IMR-90 (cell line): ENCODE measurements around the gene GNG11. TPM values are rescaled to one million over a fixed set of nuclear protein-coding genes. Genes with fewer than 3 reads are reported as not detected.

Experiments used
- ATAC-seq: fragments of 200-7000 bp; cut with Tn5 transposase; 2 replicates; pipeline ENCODE4 v1.9.1; 2020; ENCODE audit warnings: low read depth, mild to moderate bottlenecking, moderate library complexity
- BruUV-seq: library from RNA; stranded (reverse); fragments of 400-500 nt; replicated peaks from 2 replicates; lab custom pipeline; 2021; lab: Mats Ljungman, UMichigan
- CTCF ChIA-PET: fragments of 300-600 bp; formaldehyde crosslinking; extraction: SDS; loops from one replicate; lab custom pipeline; 2021; ENCODE audit warnings: antibody characterized with exemption; lab: Yijun Ruan, JAX
- POLR2A ChIA-PET: fragments of 300-600 bp; sonication (Branson Sonifier 250); formaldehyde crosslinking; loops from one replicate; lab custom pipeline; 2022; ENCODE audit warnings: antibody characterized with exemption; ENCODE audit not compliant: unreplicated experiment; lab: Charles Lee
- DNase-seq: peaks from one replicate; pipeline ENCODE4 v3.0.0; 2013
- H2AFZ ChIP-seq: replicated peaks from 2 replicates; pipeline ENCODE3; 2013; ENCODE audit warnings: low read length, mild to moderate bottlenecking; ENCODE audit not compliant: poor library complexity
- H2AK5ac ChIP-seq: 2 replicates; pipeline ENCODE4 v1.6.1; 2013; ENCODE audit warnings: low read depth, low read length, inconsistent platforms
- H2AK9ac ChIP-seq: replicated peaks from 2 replicates; pipeline ENCODE3; 2013; ENCODE audit warnings: mild to moderate bottlenecking, low read depth, low read length, moderate library complexity; ENCODE audit not compliant: poor library complexity
- H2BK120ac ChIP-seq: 2 replicates; pipeline ENCODE4 v1.6.1; 2013; ENCODE audit warnings: low read depth, low read length, inconsistent platforms
- H2BK15ac ChIP-seq: 3 replicates; pipeline ENCODE4 v1.6.1; 2013; ENCODE audit warnings: low read depth, low read length, inconsistent platforms
- H2BK20ac ChIP-seq: 2 replicates; pipeline ENCODE4 v1.6.1; 2013; ENCODE audit warnings: low read depth, mild to moderate bottlenecking, inconsistent platforms, low read length, moderate library complexity
- H2BK5ac ChIP-seq: 2 replicates; pipeline ENCODE4 v1.6.1; 2013; ENCODE audit warnings: mild to moderate bottlenecking, low read depth, low read length, inconsistent platforms; ENCODE audit not compliant: poor library complexity, severe bottlenecking
- H3K14ac ChIP-seq: replicated peaks from 2 replicates; pipeline ENCODE4 v1.6.1; 2013; ENCODE audit warnings: low read depth, low read length, inconsistent platforms
- H3K18ac ChIP-seq: 2 replicates; pipeline ENCODE4 v1.6.1; 2013; ENCODE audit warnings: low read depth, low read length, control low read depth
- H3K23ac ChIP-seq: 2 replicates; pipeline ENCODE4 v1.6.1; 2013; ENCODE audit warnings: low read depth, low read length, inconsistent platforms
- H3K27ac ChIP-seq: 2 replicates; pipeline ENCODE4 v1.5.1; 2013; ENCODE audit warnings: mild to moderate bottlenecking, control low read depth, low read length; ENCODE audit not compliant: insufficient read depth
- H3K27me3 ChIP-seq: 2 replicates; pipeline ENCODE4 v1.6.1; 2013; ENCODE audit warnings: low read length; ENCODE audit not compliant: control insufficient read depth, insufficient read depth
- H3K36me3 ChIP-seq: 2 replicates; pipeline ENCODE4 v1.6.1; 2013; ENCODE audit warnings: low read length, mixed read lengths; ENCODE audit not compliant: control insufficient read depth, insufficient read depth
- H3K4ac ChIP-seq: 2 replicates; pipeline ENCODE4 v1.6.1; 2013; ENCODE audit warnings: low read depth, low read length, inconsistent platforms
- H3K4me1 ChIP-seq: 2 replicates; pipeline ENCODE4 v1.6.1; 2013; ENCODE audit warnings: low read length, mixed read lengths; ENCODE audit not compliant: control insufficient read depth, insufficient read depth
- H3K4me2 ChIP-seq: 2 replicates; pipeline ENCODE4 v1.6.1; 2013; ENCODE audit warnings: low read depth, mild to moderate bottlenecking, control low read depth, low read length, moderate library complexity
- H3K4me3 ChIP-seq: 2 replicates; pipeline ENCODE4 v1.5.1; 2013; ENCODE audit warnings: low read depth, mild to moderate bottlenecking, control low read depth, low read length, moderate library complexity; ENCODE audit not compliant: insufficient read depth
- H3K56ac ChIP-seq: 2 replicates; pipeline ENCODE4 v1.6.1; 2013; ENCODE audit warnings: low read length, inconsistent platforms; ENCODE audit not compliant: insufficient read depth; ENCODE audit errors: extremely low read depth
- H3K79me1 ChIP-seq, 2 experiments: 2 replicates each; pipeline ENCODE4 v1.6.1; 2013; ENCODE audit warnings: low read length in 2 of 2, inconsistent platforms in 1 of 2, low read depth in 1 of 2
- H3K9ac ChIP-seq: 2 replicates; pipeline ENCODE4 v1.6.1; 2013; ENCODE audit warnings: low read depth, low read length, control low read depth
- H3K9me1 ChIP-seq: 2 replicates; pipeline ENCODE4 v1.6.1; 2013; ENCODE audit warnings: low read length, inconsistent platforms; ENCODE audit not compliant: insufficient read depth
- H3K9me3 ChIP-seq: 2 replicates; pipeline ENCODE4 v1.6.1; 2013; ENCODE audit warnings: low read length; ENCODE audit not compliant: control insufficient read depth, insufficient read depth
- H4K20me1 ChIP-seq: 2 replicates; pipeline ENCODE4 v1.6.1; 2013; ENCODE audit warnings: low read length, inconsistent platforms; ENCODE audit not compliant: insufficient read depth
- H4K5ac ChIP-seq: 2 replicates; pipeline ENCODE4 v1.6.1; 2013; ENCODE audit warnings: mild to moderate bottlenecking, low read depth, low read length, control low read depth
- H4K8ac ChIP-seq, 2 experiments: 2 replicates each; pipeline ENCODE4 v1.6.1; 2013; ENCODE audit warnings: low read depth in 2 of 2, low read length in 2 of 2, control low read depth in 1 of 2, inconsistent platforms in 1 of 2
- H4K91ac ChIP-seq: 2 replicates; pipeline ENCODE4 v1.6.1; 2013; ENCODE audit warnings: low read depth, low read length, inconsistent platforms; ENCODE audit not compliant: insufficient read depth
- MXI1 ChIP-seq: IDR thresholded peaks from 2 replicates; pipeline ENCODE4 v1.6.1; 2012; ENCODE audit warnings: low read depth, mild to moderate bottlenecking, low read length, moderate library complexity, borderline replicate concordance
- POLR2A ChIP-seq: IDR thresholded peaks from 2 replicates; pipeline ENCODE4 v1.6.1; 2012; ENCODE audit warnings: mild to moderate bottlenecking, low read depth, low read length
- RAD21 ChIP-seq: IDR thresholded peaks from 2 replicates; pipeline ENCODE4 v1.6.1; 2012; ENCODE audit warnings: low read length, improper control_type of control experiment
- WGBS, 2 experiments: methylation state at CpG; one replicate each; pipeline versions ENCODE4 v1.1.5 to v1.1.7; 2013; ENCODE audit warnings: missing lambda C conversion rate in 2 of 2; ENCODE audit not compliant: insufficient read length in 1 of 2; ENCODE audit errors: extremely low coverage in 2 of 2; 5-methylcytosine and 5-hydroxymethylcytosine counted together
- dilution Hi-C: fragments of 300-500 bp; cut with HindIII; formaldehyde crosslinking; loops from one replicate; pipeline ENCODE4 v1.14.3; 2018; ENCODE audit warnings: low sequenced_read_pairs; ENCODE audit not compliant: unreplicated experiment
- in situ Hi-C: fragments of 300-500 bp; cut with MboI; formaldehyde crosslinking; loops from 3 replicates; pipeline ENCODE4 v1.14.3; 2019; ENCODE audit warnings: low sequenced_read_pairs, inconsistent platforms, mixed read lengths
- intact Hi-C: fragments of 100-400 bp; cut with micrococcal nuclease; formaldehyde crosslinking; loops from 2 replicates; pipeline ENCODE4 v1.10.0; 2022
- polyA plus RNA-seq, 3 experiments: library from polyadenylated mRNA; depleted of rRNA; stranded (reverse); fragments of >200 nt; gene quantifications; 2 replicates each; pipeline ENCODE4 v1.2.3, GENCODE V29; 2012; ENCODE audit warnings: low replicate concordance in 1 of 3
- total RNA-seq: library from RNA; depleted of rRNA; stranded (reverse); fragments of >200 nt; gene quantifications from 2 replicates; pipeline ENCODE4 v1.2.3, GENCODE V29; 2012
- TF ChIP-seq, protein P1 (sequence below): fragments of 150-350 bp; IDR thresholded peaks from 2 replicates; pipeline ENCODE4 v1.6.1; 2017; ENCODE audit warnings: mild to moderate bottlenecking, antibody characterized with exemption, low read length, low read depth
- TF ChIP-seq, protein P2 (sequence below): fragments of 150-350 bp; IDR thresholded peaks from 2 replicates; pipeline ENCODE4 v1.6.1; 2016; ENCODE audit warnings: low read depth, mild to moderate bottlenecking, low read length, moderate library complexity, borderline replicate concordance

GNG11 gene
- total and polyA plus RNA-seq, 2 of the 4 experiments (the other 2 are of a cell fraction), result 6.1 to 10.5 TPM

DNA sequence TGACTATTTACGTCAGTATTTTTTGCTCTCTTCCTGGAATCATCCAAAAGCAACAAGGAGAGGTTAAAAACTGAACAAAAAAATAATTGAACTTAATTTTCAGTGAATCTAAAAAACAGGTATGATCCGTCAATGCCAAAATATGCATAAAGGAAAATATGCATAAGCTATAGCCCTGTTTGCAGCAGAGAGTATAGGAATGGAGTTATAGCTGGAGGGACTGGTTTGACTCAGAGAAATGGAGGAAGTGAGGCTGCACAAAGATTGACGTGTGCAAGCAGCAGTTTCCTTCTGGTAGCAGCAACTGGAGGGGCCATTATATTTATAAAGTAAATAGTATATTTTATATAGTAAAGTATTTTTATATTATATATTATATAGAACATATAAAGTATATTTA is 37.1 kb downstream of the GNG11 start:
- peak overlapping the region; percentile 14; the same call in 1 of the 2 replicates for H3K4me2 ChIP-seq
- no peak overlapping the region for H2AK5ac ChIP-seq
- H3K36me3 ChIP-seq, result no peaks in the 10 kb centered on the region
- H3K14ac ChIP-seq, result no peak overlapping the region; the same call in 1 of the 2 replicates
- H4K8ac ChIP-seq, result no peak overlapping the region
- in situ Hi-C loops, result no loop called here
- H3K4ac ChIP-seq, result no peak overlapping the region
- no TSS peak for BruUV-seq
- no peak overlapping the region for H2AK9ac ChIP-seq
- no peak overlapping the region for H3K4me3 ChIP-seq
- H4K20me1 ChIP-seq, result no peaks in the 10 kb centered on the region
- H3K27me3 ChIP-seq, result no peaks in the 10 kb centered on the region
- 83% methylated on average over 1 of the region's 3 CpGs; no CpG with 5 or more reads in 1 of the 2 experiments for WGBS, 2 experiments
- intact Hi-C loops, result no loop called here
- H2AFZ ChIP-seq, result no peak overlapping the region
- H4K91ac ChIP-seq, result no peak overlapping the region
- TF ChIP-seq, protein P1, sequence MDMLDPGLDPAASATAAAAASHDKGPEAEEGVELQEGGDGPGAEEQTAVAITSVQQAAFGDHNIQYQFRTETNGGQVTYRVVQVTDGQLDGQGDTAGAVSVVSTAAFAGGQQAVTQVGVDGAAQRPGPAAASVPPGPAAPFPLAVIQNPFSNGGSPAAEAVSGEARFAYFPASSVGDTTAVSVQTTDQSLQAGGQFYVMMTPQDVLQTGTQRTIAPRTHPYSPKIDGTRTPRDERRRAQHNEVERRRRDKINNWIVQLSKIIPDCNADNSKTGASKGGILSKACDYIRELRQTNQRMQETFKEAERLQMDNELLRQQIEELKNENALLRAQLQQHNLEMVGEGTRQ, result no peak
- TF ChIP-seq, protein P2, sequence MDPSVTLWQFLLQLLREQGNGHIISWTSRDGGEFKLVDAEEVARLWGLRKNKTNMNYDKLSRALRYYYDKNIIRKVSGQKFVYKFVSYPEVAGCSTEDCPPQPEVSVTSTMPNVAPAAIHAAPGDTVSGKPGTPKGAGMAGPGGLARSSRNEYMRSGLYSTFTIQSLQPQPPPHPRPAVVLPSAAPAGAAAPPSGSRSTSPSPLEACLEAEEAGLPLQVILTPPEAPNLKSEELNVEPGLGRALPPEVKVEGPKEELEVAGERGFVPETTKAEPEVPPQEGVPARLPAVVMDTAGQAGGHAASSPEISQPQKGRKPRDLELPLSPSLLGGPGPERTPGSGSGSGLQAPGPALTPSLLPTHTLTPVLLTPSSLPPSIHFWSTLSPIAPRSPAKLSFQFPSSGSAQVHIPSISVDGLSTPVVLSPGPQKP, result no peak
- TF ChIP-seq POLR2A, result no peak
- TF ChIP-seq RAD21, result no peak
- TF ChIP-seq MXI1, result no peak
- no peak overlapping the region for H3K27ac ChIP-seq
- dilution Hi-C loops, result no loop called here
- no peaks in the 10 kb centered on the region for H3K79me1 ChIP-seq
- H3K9me1 ChIP-seq, result peaks cover 4% of the 10 kb centered on the region; the same call in 1 of the 2 replicates
- H3K9me3 ChIP-seq, result no peaks in the 10 kb centered on the region
- peaks cover 4% of the 10 kb centered on the region for H3K4me1 ChIP-seq
- no peak overlapping the region for H2BK20ac ChIP-seq
- no peak overlapping the region for H4K5ac ChIP-seq
- H3K23ac ChIP-seq, result no peak overlapping the region
- 0 out of 3 replicates have a peak overlapping the region, but pooled peaks have one; percentile 15 for H2BK15ac ChIP-seq
- no peak overlapping the region for H3K9ac ChIP-seq
- DNase-seq (no peak), ATAC-seq (no peak)
- peak overlapping the region; percentile 17 for H2BK5ac ChIP-seq
- ChIA-PET POLR2A (no interaction called here), CTCF (interaction anchor here (1.1 kb wide), 1 partner anchor 12 kb away, joined by 3 read pairs; no protein-coding TSS in a partner anchor)
- H2BK120ac ChIP-seq, result no peak overlapping the region
- H3K18ac ChIP-seq, result no peak overlapping the region
- no peak overlapping the region for H3K56ac ChIP-seq
